ENCODE results near the gene PNPT1.

The PNPT1 gene

DNA sequence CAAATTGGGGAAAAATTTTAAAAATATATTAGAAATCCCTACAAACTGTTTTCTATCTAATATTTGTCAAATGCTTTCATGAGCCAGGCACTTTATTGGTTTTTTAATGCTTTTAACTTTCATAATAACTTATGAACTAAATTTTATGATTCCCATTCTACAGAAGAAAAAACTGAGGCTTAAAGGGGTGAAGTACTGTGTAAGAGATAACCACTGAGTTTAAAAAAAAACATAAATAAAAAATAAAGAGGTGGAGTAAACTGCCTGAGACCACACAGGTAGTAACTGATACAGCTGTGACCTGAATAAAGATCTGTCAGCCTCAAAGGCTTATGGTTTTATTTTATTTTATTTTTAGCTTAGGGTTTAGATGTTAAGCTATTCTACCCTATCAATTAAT is 24.7 kb downstream of the PNPT1 start:
- no peak for DNase-seq (ENCODE audit: low read depth in 2 of 2)

DNA sequence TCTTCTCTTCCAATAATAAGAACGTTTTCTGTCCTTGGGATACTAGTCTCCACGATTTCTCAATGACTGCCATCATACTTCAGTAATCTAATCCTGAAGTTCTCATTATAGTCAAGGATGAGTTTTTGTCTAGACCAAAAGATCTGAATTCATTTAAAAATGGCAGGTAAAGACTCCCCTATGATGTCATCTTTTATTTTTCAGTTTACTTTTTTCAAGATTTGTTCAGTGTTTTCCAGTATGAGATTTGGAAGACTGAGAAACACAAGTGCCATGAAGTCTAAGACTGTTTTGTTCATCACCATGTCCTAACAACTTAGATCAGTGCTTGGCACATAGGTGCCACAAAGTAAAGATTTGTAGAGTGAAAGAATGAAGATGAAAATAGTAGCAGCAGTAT is 40.4 kb downstream of the PNPT1 start:
- no peak for DNase-seq (ENCODE audit: low read depth in 2 of 2)

DNA sequence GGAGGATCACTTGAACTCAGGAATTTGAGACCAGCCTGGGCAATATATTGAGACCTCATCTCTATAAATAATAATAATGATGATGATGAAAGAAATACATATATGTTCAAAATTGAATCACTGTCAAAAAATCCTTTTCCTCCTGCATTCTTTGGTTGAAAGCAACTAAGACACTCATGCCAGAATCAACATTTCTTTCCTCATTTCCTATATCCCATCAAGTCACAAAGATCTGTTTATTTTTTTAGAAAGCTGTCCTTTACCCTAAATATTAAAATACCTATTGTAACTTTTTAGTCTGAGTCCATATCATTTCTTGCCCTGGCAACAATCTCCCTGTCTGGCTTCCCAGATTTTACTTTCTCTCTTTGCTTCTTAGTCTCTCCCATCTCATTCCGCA is 44.4 kb downstream of the PNPT1 start:
- DNase-seq (ENCODE audit: low read depth in 2 of 2): no peak

DNA sequence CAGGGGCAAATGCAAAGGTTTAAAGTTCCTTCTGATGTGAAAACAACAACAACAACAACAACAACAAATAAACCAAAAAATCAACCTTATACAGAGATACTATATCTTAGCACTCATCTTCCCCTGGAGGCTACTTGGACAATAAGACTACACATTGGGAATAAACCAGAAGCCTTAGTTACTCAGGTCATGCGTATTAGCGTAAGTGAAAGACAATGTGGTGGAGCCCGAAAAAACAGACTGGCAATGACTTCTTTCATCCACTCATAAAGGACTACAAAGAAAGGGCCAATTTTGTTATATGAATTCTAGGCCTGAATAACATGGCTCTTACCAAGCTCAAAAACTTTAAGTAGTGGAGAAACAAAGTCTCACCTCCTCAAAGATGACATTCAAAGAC is 56.8 kb downstream of the PNPT1 start:
- no peak for DNase-seq (ENCODE audit: low read depth in 2 of 2)

DNA sequence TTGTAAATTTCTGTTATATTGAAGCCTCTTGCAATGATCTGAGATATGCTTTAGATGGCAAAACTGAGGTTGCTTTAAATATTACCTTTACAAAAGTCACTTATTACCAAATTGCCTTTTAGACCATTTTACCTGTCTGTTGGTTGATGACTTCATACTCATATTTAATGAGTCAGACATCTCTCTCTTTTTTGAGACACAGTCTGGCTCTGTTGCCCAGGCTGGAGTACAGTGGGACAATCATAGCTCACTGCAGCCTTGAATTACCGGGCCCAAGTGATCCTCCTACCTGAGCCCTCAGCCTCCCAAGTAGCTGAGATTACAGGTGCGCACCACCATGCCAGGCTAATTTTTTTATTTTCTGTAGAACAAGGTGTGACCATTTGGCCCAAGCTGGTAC is 64.7 kb downstream of the PNPT1 start:
- DNase-seq (ENCODE audit: low read depth in 2 of 2): no peak

DNA sequence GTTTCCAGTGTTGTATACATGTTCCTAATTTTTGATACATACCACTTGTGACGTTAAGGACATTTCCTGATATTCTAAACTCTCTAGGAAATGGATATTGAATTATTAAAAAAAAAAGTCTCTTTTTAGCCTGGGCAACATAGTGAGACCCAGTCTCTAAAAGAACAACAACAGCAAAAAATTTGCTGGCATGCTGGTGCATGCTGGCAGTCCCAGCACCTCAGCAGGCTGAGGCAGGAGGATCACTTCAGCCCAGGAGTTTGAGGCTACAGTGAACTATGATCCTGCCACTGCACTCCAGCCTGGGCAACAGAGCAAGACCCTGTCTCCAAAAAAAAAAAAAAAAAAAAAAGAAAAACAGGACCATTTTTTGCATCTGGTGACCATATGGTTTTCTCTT is 65.7 kb downstream of the PNPT1 start:
- no peak for DNase-seq (ENCODE audit: low read depth in 2 of 2)

DNA sequence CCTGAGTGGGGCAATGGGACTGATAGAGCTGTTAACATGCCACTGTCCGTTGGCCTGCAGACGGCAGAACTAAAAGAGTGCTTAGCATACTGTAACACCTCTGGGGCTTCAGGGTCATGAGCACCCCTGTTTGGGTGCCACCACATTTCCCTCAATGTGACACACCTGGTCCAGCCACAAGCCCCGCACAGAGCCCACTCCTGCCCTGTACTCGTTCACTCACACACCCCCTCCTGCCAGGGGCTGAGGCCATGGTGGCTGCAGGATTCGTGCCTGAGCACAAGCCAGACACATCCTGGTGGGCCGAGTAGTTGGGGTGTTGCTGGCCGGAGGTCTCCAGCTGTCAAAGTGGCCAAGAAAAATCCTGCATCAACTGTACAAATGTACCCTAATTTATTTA is 71.8 kb downstream of the PNPT1 start:
- no peak for DNase-seq (ENCODE audit: low read depth in 2 of 2)

DNA sequence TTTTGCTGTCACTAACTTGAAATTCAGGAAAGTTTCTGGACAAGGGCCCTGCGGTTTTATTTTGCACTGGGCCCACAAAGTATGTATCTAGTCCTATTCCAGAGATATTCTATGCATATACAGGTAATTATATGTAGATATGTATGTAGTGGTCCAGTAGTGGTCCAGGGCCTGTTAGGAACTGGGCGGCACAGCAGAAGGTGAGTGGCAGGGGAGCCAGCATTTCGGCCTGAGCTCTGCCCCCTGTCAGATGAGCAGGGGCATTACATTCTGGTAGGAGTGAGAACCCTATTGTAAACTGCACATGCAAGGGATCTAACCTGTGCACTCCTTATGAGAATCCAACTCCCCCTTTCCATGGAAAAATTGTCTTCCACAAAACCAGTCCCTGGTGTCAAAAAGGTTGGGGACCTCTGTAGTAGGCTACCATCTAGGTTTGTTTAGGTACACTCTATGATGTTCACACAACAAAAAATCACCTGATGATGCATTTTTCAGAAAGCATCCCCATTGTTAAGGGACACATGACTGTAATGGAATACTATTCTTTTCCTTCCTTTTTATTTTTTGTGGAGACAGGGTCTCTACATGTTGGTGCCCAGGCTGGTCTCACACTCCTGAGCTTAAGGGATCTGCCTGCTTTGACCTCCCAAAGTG is 73.4 kb downstream of the PNPT1 start:
- DNase-seq (ENCODE audit: low read depth in 2 of 2): no peak

DNA sequence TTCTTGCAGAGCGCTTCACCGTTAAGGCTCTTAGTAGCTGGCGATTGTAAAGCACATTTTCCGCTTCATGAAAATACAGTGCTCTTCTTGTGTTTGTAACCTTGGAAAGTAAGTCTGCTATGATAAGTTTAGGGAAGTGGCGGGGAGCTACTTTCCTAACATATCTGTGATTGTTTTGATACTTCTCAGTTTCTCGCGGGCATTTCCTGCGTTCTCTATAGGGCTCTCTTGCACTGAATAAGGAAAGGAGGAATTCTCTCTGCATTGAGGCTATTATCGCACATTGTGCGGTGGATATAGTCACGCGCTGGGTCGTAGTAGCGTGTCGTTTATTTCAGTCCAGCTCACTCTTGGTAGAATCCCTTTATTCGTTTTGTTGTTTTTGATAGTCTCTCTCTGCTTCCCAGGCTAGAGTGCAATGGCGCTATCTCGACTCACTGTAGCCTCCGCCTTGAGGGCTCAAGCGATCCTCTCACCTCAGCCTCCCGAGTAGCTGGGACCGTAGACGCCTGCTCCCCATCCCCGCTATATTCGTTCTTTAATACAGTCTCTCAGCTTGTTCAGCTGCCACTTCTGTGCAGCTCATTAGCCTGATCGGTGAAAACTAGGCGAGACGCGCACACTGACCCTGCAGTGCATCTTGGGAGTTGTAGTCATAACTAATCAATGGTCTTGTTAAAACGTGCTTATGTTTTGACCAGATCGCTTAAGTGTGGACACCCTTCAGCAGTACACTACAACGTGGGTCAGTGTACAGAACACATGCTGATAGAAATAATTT is 75.2 kb downstream of the PNPT1 start:
- DNase-seq (ENCODE audit: low read depth in 2 of 2): peak; percentile 16 to 27

DNA sequence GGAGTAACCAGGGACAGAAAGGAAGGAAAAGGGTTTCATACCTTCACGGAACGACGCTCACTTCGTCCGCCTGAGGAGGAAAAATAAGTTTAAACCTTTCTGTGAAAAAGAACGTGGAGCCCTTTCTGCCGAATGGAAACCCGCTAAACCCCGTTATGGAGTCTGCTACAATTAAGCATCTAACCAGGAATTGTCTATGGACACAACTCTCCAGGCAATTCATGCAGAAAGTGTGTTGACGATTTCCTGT is 75.7 kb downstream of the PNPT1 start:
- no peak for DNase-seq (ENCODE audit: low read depth in 2 of 2)

DNA sequence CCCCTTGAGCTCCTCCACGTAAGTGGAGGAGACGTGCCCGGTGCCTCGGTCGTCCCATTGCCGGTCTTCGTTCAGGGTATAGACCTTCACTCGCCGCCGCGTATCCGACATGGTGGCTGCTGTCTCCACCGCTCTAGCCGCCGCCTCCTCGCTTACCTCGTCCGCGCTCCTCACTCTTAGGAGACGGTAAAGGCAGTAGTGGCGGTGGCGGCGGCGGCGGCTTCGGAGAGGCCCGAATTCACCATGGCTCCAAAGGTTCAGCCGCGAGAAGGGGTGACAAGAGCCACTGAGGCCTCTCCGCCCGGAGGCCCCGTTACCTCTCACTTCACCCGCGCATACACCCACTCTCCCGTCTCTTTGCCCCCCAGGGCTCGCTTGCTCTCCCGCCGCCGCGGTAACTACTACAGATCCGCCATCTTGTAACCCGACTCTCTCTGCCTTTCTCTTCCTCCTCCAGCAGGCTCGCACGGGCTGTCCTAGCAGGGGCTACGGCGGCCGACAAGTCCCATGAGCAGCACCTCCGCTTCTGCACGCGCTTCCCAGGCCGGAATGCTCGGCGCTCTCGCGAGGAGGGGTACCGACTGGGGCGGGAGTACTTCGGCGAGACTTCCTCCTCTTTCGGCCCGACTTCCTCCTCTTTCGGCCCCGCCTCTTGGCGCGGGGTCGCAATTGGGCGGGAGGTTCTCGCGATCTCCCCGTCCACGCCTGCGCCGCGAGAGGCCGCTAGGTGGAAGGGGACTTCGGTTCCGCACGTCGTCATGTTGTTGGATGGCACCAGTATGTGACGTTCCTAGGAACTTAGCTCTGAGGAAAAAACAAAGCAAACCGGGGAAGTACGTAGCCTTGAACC is 76.2 kb downstream of the PNPT1 start, which contains the start of gene PPP4R3B:
Gene PPP4R3B, minus strand, starts transcription at position 448 of the 850 bp plus-strand sequence. Its CDS starts 337 bp downstream, at position 111.
- peak; percentile 96 to 98 for DNase-seq (ENCODE audit: low read depth in 2 of 2)

DNA sequence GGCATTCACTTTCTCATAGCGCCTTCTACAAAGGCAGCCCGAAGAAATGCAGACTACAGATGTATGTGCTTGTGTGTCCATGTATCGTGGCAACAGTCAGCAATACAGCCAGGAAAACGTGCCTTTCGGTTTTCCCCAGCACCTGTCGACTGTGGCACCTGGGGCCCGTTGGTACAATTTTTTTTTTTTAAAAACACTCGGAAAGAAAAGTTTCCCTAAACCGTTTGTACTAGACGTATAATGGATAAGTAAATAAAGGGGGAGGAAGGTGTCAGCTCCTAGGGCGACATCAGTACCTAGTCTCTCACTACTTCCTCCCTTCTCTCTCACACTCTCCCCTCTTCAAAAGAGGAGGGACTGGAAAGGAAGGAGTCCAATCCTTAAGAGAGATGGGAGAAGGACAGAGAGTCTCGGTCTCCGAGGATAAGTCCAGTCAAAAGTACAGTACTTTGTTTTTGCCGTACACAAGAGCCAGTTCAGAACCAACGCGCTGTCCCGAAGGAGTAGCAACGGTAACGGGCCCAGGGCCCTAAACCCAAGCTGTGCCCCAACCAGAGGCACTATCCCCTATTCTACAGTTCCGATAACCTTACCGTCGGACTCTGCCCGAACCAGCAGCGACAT is 77.0 kb downstream of the PNPT1 start:
- peak in 1 of 2 donors; percentile 8 for DNase-seq (ENCODE audit: low read depth in 2 of 2)

DNA sequence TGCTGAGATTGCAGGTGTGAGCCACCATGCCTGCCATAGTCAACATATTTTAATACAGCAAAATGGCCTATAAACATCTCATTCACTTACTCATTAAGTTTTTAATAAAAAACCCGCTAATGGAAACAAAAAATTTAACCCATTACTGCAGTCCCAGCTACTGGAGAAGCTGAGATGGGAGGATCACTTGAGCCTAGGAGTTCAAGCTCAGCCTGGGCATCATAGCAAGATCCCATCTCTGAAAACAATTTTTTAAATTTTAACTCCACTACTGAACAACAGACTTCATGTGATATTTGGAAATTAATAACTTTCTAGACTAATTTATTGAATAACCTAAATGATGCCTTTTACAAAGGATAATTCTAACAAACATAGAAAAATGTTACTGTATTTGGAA is 81.6 kb downstream of the PNPT1 start:
- no peak for DNase-seq (ENCODE audit: low read depth in 2 of 2)

DNA sequence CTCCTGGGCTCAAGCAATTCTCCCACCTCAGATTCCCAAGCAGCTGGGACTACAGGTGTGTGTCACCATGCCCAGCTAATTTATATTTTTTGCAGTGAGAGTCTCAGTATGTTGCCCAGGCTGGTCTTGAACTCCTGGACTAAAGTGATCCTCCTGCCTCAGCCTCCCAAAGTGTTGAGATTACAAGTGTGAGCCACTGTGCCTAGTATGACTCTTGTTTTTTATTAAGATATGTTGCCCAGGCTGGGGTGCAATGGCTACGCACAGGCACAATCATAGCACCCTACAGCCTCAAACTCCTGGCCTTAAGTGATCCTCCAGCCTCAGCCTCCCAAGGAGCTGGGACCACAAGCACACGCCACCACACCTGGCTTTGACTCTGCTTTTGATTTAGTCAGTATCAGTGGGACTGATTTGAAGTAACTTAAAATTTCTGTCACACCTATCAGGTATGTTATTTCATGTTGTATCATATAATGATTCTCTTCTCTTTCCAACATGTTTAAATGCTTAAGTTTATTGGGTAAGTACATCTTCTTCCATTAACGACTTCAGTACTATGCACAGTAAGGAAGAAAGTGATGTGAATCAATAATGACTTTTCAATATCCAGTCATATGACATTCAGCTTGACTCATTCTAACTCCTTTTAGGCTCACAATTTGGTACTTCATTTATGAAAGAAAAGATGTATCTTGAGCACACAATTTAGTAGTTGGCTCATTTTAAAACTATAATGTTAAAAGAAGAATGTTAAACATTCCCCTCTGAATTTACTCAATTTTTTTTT is 82.5 kb downstream of the PNPT1 start:
- DNase-seq (ENCODE audit: low read depth in 2 of 2): no peak

DNA sequence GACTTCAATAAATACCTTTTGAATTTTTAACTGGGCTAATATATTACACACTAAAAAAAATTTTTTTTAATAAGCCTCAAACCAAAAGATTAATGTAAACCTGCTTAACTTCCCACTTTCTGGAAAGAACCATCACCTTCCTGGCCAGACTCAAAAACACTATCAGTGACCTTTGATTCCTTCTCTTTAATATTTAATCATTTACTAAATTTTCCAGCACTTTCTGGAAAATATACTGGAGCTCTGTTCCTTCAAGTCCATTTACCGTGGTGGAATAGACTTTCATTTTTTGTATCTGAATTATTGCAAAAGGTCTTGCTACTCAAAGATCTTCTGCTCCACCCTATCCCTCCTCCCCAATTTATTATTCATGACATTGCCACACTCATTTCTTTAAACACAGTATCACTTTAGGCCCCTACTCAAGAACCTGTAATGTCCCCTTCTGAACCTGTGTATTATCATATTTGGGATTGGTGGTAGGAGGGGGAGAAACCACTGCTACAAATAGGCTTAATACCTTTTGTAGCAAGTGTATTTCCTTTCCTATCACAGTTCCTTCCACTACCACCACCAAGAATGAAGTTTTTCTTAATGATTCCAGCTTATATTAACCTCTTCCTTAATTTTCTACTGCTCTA is 83.6 kb downstream of the PNPT1 start:
- no peak for DNase-seq (ENCODE audit: low read depth in 2 of 2)

DNA sequence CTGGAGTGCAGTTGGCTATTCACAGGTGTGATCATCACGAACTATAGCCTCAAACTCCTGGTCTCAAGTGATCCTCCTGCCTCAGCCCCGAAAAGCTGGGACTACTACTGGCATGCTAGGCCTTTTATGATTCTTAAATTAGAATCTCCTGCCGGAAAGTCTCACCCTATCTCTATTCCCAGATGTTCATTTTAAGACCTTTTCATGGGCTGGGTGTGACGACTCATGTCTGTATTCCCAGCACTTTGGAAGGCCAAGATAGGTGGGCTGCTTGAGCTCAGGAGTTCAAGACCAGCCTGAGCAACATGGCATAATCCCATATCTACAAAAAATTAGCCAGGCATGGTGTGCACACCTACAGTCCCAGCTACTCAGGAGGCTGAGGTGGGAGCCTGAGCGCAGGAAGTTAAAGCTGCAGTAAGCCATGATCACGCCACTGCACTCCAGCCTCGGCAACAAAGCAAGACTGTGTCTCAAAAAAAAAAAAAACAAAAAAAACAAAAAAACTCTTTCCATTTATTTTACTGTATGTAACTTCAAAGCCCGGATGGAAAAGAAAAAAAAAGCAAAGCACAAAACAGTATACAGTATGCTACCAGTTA is 84.3 kb downstream of the PNPT1 start:
- DNase-seq (ENCODE audit: low read depth in 2 of 2): no peak

DNA sequence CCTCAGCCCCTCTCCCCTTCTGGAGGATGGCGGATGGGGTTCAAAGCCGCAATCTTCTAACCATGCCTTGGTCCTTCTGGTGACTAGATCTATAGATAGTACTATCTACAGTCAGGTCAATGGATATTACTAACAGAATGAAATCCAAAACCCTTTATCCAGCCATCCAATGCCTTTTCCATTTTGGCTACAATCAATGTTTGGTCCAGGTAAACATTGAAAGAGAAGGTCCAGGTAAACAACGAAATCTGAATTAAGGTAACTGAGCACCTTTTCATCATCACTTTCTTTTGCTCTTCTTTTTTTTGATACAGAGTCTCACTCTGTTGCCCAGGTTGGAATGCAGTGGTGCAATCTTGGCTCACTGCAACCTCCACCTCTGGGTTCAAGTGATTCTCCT is 85.9 kb downstream of the PNPT1 start:
- DNase-seq (ENCODE audit: low read depth in 2 of 2): no peak

DNA sequence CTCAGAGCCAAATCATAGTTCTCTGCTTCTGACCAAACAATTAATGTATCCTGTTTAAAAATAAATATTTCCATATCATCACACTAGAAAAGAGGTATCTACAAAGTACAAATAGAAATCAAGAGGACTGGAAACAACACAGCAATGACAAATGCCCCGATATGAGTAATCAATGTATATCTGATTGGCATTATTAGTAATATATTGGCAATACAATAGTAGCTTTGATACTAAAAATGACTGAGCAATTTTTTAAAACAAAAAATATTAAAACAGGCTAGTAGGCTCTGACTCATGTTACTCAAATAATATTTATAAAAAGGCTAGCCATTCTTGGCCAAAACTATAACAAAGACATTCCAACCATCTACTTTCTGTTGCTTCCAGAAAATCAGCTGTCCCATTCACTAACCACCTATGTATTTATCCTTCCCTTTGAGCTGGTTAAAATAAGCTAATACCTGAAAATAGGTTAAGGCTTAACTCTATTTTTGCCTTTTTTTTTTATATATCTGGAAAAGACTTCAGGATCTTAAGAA is 89.5 kb downstream of the PNPT1 start:
- no peak for DNase-seq (ENCODE audit: low read depth in 2 of 2)

DNA sequence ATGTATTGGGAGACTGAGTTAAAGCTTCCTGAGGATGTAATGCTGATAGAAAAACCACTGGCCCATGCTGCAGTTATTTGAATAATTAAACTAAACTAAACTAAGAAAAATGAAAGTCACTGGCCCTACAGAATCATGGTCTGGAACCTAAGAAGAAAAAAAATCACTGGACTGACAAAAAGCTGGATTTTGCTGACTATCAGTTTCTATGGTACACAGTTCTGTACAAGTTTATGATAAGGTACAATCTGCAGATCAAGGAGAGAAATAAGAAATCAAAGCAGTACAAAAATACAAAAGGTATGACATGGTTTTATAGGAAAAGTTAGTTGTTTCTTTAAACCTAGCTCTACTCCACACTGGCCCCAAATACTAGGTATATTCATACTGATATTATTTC is 91.8 kb downstream of the PNPT1 start:
- no peak for DNase-seq (ENCODE audit: low read depth in 2 of 2)

DNA sequence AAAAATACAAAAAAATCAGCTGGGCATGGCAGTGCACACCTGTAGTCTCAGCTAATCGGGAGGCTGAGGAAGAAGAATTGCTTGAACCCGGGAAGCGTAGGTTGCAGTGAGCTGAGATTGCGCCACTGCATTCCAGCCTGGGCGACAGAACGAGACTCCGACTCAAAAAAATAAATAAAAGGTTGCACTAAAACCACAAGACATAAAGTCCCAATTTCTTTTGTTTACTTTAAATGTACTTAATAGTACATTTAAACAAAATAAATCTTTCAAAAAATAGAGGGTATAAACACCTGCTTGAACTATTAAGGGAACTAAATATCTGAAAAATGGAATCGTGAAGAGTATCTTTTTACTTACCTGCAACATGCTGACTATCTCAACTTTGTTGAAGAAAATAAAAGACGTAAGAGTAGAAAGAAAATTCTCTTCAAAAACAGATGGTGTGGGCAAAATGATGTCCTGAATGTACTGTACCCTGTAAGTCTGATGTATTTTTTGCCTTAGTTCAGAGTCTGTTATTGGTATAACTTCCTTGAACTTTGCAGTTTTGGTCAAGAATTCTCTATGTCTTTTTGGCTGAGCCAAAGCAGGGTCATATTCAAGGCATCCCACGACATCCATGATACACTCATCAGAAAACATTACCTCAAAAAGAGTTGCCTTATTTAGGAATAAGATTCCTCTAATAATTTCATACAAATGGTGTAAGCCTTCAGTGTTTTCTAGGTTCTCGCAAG is 95.4 kb downstream of the PNPT1 start:
- no peak for DNase-seq (ENCODE audit: low read depth in 2 of 2)
